DMS79 treated with DMSO at 0.1 percent for 48 hours (cell line): ENCODE measurements around the gene ZFP30.
A peak's percentile ranks its signal among the peaks of the same experiment; 100 is the strongest.
"Not testable (repeated sequence)": the region's sequence is repeated elsewhere in the genome, so short reads cannot be mapped to it uniquely, and the experiment has no call there.

Experiments used
- DNase-seq: peaks from one replicate; lab custom pipeline; 2025; lab: John Stamatoyannopoulos, UW

The ZFP30 gene

GRCh38 chr19:37655301-37655688, at the start of gene ZFP30:
ZFP30 (minus strand) TSS chr19:37655465; CDS start chr19:37647822, 7,643 bp downstream.
- DNase-seq = peak; percentile 86

GRCh38 chr19:37699057-37699456, 43.8 kb upstream of the ZFP30 start:
- DNase-seq = no peak

GRCh38 chr19:37698216-37698615, 43.0 kb upstream of the ZFP30 start:
- no peak for DNase-seq

GRCh38 chr19:37695144-37695899, 40.1 kb upstream of the ZFP30 start:
- DNase-seq = no peak

GRCh38 chr19:37692956-37693620, 37.8 kb upstream of the ZFP30 start:
- no peak for DNase-seq

GRCh38 chr19:37691881-37692504, 36.7 kb upstream of the ZFP30 start:
- DNase-seq = peak; percentile 81

GRCh38 chr19:37683520-37683919, 28.3 kb upstream of the ZFP30 start:
- no peak for DNase-seq

GRCh38 chr19:37669450-37669914, 14.2 kb upstream of the ZFP30 start:
- no peak for DNase-seq

GRCh38 chr19:37657157-37657556, 1.9 kb upstream of the ZFP30 start:
- not testable (repeated sequence) for DNase-seq

GRCh38 chr19:37655689-37656371, 565 bp upstream of the ZFP30 start:
- DNase-seq = peak; percentile 94

GRCh38 chr19:37654629-37655300, 500 bp downstream of the ZFP30 start:
- DNase-seq = peak; percentile 37

- DNase-seq = peak; percentile 57
These were observed 1.1 kb downstream of the ZFP30 start for GRCh38 chr19:37654118-37654517.

GRCh38 chr19:37635076-37636056, 19.9 kb downstream of the ZFP30 start:
- no peak for DNase-seq

GRCh38 chr19:37594982-37595382, 60.3 kb downstream of the ZFP30 start:
- DNase-seq = peak; percentile 69

GRCh38 chr19:37594304-37594981, 60.8 kb downstream of the ZFP30 start, which contains the start of the genes ZNF540 and ZNF571:
ZNF540 (plus strand) TSS chr19:37594876; CDS start chr19:37598448, 3,572 bp downstream.
ZNF571 (minus strand) TSS chr19:37594792; CDS start chr19:37586676, 8,116 bp downstream.
- DNase-seq = peak; percentile 93

GRCh38 chr19:37593996-37594303, 61.3 kb downstream of the ZFP30 start:
- no peak for DNase-seq

GRCh38 chr19:37583340-37583739, 71.9 kb downstream of the ZFP30 start:
- no peak for DNase-seq

GRCh38 chr19:37572203-37572602, 83.1 kb downstream of the ZFP30 start:
- DNase-seq = no peak

- DNase-seq = no peak
These were observed 89.9 kb downstream of the ZFP30 start for GRCh38 chr19:37565370-37565669.
